ENCODE results near the gene KCNMA1.

KCNMA1 gene

GRCh38 chr10:77371421-77371820, 266.2 kb downstream of the KCNMA1 start:
- DNase-seq (ENCODE audit: low read depth), result no peak
- no peak for TF ChIP-seq CTCF (IDR thresholded peaks at IDR 0.05; ENCODE audit: low read depth, low read length)
- no peak for TF ChIP-seq MYC (IDR thresholded peaks at IDR 0.05; ENCODE audit: low read depth, low read length)
- TF ChIP-seq, protein P1, sequence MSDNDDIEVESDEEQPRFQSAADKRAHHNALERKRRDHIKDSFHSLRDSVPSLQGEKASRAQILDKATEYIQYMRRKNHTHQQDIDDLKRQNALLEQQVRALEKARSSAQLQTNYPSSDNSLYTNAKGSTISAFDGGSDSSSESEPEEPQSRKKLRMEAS (IDR thresholded peaks at IDR 0.05; ENCODE audit: low read depth, low read length), result no peak
- TF ChIP-seq POLR2A (IDR thresholded peaks at IDR 0.05; ENCODE audit: extremely low read depth, insufficient read length), result no peak
- no peak overlapping the region for H3K4me3 ChIP-seq (ENCODE audit: low read depth, low read length)

GRCh38 chr10:77368006-77368405, 269.6 kb downstream of the KCNMA1 start:
- DNase-seq (ENCODE audit: low read depth), result no peak
- no peak overlapping the region for H3K4me3 ChIP-seq (ENCODE audit: low read depth, low read length)
- no peak for TF ChIP-seq CTCF (IDR thresholded peaks at IDR 0.05; ENCODE audit: low read depth, low read length)
- no peak for TF ChIP-seq POLR2A (IDR thresholded peaks at IDR 0.05; ENCODE audit: extremely low read depth, insufficient read length)
- no peak for TF ChIP-seq MYC (IDR thresholded peaks at IDR 0.05; ENCODE audit: low read depth, low read length)

DNA sequence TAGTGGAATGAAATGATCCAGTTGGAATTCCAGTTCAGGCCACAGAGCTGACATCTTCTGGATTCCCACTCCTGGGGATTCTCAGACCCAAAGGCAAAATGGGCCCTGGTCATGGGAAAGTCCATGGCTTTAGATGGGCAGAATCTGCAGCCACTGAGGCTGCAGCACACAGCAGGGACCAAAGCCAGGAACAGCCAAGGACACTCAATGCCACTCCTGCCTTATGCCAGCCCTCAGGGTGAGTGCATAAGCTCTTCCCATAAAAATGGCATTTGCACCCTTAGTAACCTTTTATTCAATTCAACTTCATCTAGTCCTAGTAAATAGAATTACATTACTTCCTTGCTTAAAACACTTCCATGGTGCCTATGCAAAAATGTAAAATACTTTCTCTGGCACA, 274.4 kb downstream of the KCNMA1 start:
- no peak overlapping the region for H3K4me3 ChIP-seq (ENCODE audit: low read depth, low read length)
- no peak for DNase-seq (ENCODE audit: low read depth)
- TF ChIP-seq POLR2A (IDR thresholded peaks at IDR 0.05; ENCODE audit: extremely low read depth, insufficient read length) (no peak), CTCF (IDR thresholded peaks at IDR 0.05; ENCODE audit: low read depth, low read length) (no peak), MYC (IDR thresholded peaks at IDR 0.05; ENCODE audit: low read depth, low read length) (no peak)
- TF ChIP-seq, protein P1 (IDR thresholded peaks at IDR 0.05; ENCODE audit: low read depth, low read length), result no peak

DNA sequence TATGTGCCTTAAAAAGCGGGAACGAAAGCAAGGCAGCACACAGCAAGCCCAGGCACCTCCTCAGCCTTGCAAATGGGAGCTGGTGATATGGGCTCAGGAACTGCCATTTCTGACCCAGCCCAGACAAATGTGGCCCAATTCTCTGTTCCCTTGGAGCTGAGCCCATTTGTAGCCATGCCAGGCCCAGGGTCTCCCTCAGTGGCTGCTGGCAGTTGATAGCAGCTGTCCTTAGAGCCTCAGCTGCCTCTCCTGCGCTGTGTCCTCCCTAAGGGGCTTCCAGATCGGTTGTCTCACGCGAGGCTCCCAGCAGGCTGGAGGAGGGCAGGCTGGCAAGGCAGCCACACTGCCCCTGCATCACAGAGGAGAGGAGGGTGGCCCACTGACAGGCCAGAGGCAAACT, 275.8 kb downstream of the KCNMA1 start:
- DNase-seq (ENCODE audit: low read depth), result no peak
- no peak overlapping the region for H3K4me3 ChIP-seq (ENCODE audit: low read depth, low read length)
- TF ChIP-seq POLR2A (IDR thresholded peaks at IDR 0.05; ENCODE audit: extremely low read depth, insufficient read length), result no peak
- TF ChIP-seq CTCF (IDR thresholded peaks at IDR 0.05; ENCODE audit: low read depth, low read length), result no peak
- TF ChIP-seq MYC (IDR thresholded peaks at IDR 0.05; ENCODE audit: low read depth, low read length), result no peak
- TF ChIP-seq, protein P1 (IDR thresholded peaks at IDR 0.05; ENCODE audit: low read depth, low read length), result no peak

DNA sequence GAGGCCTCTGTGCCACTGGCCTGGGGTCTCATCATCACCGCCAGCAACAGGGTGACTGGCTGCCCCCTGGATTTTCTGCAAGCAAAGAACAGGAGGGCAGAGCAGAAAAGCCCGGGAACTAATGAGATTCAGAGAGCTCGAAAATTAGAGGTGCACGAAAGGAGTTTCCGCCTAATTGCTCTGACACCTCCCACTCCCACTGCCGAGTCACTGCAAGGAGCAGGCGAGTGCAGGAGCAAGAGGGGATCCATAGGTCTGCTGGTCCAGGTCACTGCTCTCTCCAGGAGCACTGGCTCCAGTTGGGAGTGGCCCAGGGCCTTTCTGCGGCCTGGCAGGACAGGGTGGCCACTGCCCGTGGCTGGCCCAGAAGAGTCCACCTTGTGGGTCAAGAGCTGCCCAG, 276.2 kb downstream of the KCNMA1 start:
- H3K4me3 ChIP-seq (ENCODE audit: low read depth, low read length), result no peak overlapping the region
- TF ChIP-seq POLR2A (IDR thresholded peaks at IDR 0.05; ENCODE audit: extremely low read depth, insufficient read length), result no peak
- TF ChIP-seq, protein P1 (IDR thresholded peaks at IDR 0.05; ENCODE audit: low read depth, low read length), result no peak
- no peak for TF ChIP-seq MYC (IDR thresholded peaks at IDR 0.05; ENCODE audit: low read depth, low read length)
- no peak for TF ChIP-seq CTCF (IDR thresholded peaks at IDR 0.05; ENCODE audit: low read depth, low read length)
- no peak for DNase-seq (ENCODE audit: low read depth)

DNA sequence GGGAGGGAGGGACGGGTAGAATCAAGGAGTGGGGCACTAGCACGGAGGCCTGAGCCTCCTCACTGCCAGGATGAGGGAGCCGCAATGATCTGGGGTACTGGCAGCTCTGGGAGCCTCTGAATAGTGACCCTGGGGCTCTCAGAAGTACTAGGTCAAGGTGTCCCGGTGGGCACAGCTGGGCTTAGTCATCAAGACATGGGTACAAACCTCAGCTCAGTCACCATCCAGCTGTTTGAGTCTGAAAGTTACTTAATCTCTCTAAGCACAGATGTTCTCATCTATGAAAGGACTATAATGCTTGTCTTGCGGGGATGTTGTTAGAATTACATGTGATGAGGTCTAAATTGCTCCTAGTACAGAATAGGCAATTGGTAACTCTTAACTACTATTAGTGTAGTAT, 276.8 kb downstream of the KCNMA1 start:
- DNase-seq (ENCODE audit: low read depth), result no peak
- no peak overlapping the region for H3K4me3 ChIP-seq (ENCODE audit: low read depth, low read length)
- TF ChIP-seq POLR2A (IDR thresholded peaks at IDR 0.05; ENCODE audit: extremely low read depth, insufficient read length) (no peak), CTCF (IDR thresholded peaks at IDR 0.05; ENCODE audit: low read depth, low read length) (no peak), MYC (IDR thresholded peaks at IDR 0.05; ENCODE audit: low read depth, low read length) (no peak)
- TF ChIP-seq, protein P1 (IDR thresholded peaks at IDR 0.05; ENCODE audit: low read depth, low read length), result no peak

All from NB4 (cell line).